ENCODE data around the gene TTLL9.

- TF ChIP-seq CTCF (IDR thresholded peaks at IDR 0.05) (no peak), POLR2A (IDR thresholded peaks at IDR 0.05) (no peak), POLR2AphosphoS5 (IDR thresholded peaks at IDR 0.05) (no peak)
Observed at GRCh38 chr20:31991339-31991705, 120.9 kb downstream of the TTLL9 start.

Data from suprapubic skin (tissue), 4 donors.